Activated CD4-positive, alpha-beta T cell treated with anti-CD3 and anti-CD28 coated beads for 24 hours (primary cell): ENCODE data around the gene RBM19.
"Not testable (repeated sequence)": the region's sequence is repeated elsewhere in the genome, so short reads cannot be mapped to it uniquely, and the experiment has no call there.

Experiments used
- DNase-seq, 2 donors: peaks; one replicate each; pipeline ENCODE4 v3.0.0-alpha.2; 2020; ENCODE audit warnings: low read depth in 2 of 2

The RBM19 gene

DNA sequence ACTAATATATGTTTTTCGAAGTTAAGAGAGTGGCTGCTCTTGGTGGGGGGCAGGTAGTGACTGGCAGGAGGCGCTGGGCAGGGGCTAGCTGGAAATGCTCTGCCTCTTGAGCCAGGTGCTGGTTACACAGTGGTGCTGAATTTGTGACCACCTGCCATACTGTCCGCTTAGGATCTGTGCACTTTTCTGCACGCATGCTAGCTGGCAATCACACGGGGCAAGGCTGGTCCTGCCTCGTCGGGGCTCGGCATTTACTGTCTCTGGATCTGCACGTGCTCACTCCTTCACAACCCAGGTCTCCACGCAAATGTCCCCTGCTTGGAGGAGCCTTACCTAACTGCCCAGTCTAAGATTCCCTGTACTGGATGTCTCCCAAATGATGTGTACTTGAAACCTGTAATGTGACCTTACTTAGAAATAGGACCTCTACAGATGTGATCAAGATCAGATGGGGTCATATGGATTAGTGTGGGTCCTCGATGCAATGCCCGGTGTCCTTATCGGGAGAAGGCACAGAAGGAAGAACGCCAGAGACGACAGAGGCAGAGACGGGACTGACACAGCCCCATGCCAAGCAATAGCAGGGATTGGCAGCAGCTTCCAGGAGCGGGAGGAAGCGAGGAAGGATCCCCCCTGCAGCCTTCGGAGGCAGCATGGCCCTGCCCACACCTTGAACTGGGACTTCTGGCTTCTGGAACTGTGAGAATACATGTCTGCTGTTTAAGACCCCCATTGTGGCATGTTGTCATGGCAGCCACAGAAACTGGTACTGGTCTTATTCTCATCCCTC lies 59.5 kb downstream of the RBM19 start:
- DNase-seq, result no peak

DNA sequence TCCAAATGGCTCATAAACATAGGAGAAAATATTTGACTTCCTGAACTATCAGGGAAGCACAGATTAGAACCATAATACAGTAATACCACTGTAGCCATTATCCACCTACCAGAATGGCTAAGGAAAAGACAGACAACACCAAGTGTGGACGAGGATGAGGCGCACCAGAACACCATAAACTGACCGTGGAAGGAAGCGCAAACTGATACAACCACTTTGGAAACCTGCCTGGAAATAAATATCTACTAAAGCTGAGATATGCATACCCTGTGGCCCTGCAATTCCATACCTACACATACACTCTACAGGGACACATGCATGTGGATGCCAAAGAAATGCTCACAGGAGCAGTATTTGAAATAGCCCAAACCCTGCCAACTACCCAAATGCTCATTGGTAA lies 60.3 kb downstream of the RBM19 start:
- DNase-seq, result no peak

DNA sequence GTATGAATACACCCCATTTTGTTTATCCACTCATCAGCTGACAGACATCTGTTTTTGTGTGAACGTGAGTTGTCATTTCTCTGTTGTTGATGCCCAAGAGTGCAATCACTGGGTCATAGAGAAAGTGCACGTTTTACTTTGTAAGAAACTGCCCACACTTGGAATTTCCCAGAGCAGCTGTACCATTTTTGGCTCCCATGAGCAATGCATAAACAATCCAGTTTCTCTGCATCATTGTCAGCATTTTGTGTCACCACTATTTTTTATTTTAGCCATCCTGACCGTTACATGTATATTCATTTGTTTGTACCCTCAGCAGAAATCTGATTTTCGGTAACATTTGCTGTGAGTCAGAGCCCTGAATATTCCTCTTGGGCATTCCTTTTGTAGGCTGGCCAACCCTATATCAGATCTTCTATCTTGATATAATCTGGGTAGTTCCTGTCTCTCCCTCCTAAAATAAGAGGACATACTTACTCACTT lies 62.7 kb downstream of the RBM19 start:
- no peak for DNase-seq

DNA sequence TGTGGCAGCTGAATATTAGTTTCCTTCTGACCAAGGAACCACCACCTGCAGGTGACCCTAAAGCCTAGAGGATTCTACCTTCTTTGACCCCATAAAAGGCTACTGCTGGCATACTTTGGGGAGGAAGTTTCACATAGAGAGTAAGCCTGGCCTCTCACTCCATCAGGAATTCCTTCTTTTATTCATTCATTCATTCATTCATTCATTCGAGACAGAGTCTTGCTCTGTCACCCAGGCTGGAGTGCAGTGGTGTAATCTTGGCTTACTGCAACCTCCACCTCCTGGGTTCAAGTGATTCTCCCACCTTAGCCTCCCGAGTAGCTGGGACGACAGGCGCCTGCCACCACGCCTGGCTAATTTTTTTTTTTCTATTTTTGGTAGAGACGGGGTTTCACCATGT lies 64.8 kb downstream of the RBM19 start:
- DNase-seq, result not testable (repeated sequence)

DNA sequence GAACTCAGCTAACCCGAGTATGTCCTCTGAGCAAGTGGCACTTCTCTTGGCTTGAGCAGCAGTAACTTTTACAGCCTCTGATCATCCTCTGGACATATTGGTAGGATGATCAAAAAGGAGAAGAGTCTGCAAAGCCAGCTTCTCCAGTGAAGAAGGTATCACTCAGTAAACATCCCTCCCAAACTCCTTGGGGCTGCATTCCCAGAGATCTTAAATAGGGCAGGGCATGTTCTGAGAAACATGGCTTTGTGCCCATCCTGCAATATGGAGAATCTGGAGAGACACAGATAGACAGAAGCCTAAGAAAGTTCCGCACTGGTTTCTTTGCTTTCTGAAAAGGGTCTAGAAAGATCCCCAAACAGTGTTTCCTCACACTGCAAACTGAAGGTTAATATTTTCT lies 65.4 kb downstream of the RBM19 start:
- DNase-seq, result no peak

DNA sequence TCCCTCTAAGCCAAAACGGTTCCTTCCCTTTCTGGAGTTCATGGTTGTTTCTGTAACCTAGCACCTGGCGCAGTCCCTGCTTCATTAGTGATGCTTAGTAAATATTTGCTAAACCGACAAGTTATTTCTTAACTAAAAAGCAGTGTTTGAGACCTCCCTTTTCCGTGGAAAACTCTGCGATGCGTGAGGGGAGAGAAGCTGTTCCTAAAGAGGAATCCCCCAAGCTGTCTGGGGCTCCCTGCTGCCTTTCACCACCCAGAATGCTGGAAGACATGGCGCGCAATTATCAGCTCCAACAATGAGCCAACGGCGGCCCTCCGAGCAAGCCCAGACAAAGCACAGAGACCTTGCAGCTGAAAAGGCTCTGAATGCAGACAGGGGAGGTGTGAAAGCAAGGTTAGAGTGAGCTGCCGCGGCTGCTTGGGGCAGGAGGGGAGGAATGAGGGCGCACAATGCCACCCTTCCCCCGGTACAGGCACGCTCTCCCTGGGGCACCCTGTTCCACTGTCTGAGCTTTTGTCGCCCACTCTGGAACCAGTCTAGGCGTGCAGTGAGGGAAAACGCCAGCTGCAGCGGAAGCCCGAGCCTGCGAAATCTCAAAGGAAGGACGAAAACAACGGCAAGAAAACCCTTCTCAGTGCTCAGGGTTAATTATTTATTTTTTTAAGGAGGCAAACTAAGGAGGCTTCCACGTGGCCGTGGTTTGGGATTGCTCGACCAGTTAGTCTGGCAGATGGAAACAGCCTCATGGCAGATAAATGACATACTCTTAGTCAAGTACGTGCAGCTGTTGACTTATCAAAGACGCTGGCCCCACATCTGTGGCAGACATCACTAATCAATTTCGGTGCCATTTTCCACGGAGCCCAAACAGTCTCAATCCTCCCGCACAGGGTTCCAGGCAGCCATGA lies 66.3 kb downstream of the RBM19 start:
- no peak for DNase-seq

DNA sequence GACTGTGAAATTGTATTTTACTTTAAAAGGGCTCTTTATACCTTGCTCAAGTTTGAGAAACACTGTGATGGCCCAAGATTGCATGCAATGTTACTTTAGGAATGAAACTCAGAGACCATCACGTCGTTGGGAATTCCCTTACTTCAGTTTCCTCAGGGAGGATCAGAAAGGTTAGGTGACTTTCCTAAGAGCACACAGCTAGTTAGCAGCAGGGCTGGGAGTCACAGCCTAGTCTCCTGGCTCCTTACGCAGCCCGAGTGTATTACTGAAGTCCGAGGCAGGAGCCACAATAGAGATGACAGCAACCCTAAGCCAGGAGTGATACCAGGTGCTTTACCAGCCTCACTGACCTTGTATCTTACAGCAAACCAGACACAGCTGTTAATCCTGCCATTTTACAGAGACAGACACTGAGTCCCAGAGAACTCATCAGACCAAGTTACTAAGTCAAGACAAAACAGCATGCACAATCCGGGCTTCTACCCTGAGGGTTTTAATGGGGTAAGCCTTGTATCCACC lies 67.0 kb downstream of the RBM19 start:
- DNase-seq, result no peak

DNA sequence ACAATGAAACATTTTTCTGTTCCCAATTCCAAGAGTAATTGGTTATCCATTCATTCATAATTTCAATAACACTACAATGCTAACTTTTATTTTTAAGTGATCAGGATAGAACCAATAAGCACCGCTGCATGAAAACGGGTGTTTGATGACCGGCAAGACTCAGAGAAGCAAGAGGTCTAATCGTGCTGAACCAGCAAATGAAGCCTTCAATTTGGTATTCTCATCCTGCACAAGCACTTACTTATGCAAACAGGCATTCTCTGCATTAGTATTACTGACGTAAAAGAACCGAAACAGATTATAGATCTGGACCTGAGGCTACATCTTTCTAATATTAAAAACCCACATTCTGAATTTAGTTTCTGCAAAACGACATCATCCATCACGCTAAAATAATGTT lies 67.7 kb downstream of the RBM19 start:
- no peak for DNase-seq

DNA sequence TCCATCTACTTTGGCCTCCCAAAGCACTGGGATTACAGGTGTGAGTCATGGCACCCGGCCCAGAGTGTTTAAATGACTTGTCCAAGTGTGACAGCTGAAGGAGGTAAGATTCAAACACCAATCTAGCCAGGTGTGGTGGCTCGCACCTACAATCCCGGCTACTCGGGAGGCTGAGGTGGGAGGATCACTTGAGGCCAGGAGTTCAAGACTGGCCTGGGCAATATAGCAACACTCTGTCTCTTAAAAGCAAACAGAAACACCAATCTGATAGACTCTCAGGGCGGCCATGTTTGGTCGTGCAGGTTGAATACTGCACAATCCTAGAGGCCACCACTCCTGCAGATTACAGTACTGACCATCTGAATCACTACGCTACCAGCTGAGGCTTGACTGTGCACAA lies 68.7 kb downstream of the RBM19 start:
- DNase-seq, result no peak

DNA sequence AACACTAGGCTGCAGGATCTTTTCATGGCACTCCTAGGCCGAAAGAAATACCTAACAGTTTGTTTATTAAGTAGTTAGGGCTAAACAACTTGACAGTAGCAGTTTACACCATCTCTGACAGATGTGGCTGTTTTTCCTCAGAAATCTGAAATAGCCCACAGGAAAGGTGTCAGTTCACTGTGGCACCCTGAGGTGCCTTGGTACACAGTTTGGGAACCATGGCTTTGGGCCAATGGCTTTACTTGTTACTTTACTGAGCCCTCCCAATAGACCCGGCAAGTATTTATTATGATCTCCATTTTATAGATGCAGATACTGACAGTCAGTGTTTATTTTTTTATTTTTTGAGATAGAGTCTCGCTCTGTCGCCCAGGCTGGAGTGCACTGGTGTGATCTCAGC lies 69.3 kb downstream of the RBM19 start:
- no peak for DNase-seq

DNA sequence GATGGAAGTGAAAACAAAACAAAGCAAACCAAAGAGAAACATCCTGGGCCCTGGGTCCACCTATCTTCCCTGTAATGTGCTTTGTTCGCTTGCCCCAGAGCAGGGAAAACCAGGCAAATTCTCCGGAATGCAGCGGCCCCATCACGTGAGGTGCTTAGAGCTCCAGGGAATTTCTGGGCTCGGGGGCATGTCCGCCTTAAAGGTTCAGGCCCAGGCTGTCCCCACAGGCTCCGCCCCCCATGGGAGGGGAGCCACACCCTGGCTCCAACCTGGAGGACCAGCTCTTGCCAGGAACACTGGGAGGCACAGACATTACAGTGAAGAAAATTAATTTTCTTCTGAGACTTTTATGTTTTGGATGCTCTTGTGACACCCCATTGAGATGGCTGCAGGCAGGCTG lies 69.9 kb downstream of the RBM19 start:
- DNase-seq, result no peak

DNA sequence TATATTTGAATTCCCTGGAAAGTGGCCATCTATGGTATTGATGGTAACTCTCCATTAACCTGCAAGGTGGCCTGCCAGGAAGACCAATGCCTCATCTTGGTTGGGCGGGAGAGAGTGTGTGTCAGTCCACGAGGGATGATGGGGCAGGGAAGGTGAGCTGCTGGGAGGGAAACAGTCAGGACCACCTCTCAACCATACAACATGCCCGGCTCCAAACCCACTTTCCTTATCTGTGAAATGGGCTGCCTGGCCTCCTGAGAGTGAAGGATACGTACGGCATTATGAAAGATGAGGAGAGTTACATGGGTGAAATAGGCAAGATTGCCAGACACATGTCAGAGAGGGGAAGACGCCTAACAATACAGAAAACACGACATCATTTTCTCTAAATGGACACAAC lies 70.9 kb downstream of the RBM19 start:
- DNase-seq, result no peak

DNA sequence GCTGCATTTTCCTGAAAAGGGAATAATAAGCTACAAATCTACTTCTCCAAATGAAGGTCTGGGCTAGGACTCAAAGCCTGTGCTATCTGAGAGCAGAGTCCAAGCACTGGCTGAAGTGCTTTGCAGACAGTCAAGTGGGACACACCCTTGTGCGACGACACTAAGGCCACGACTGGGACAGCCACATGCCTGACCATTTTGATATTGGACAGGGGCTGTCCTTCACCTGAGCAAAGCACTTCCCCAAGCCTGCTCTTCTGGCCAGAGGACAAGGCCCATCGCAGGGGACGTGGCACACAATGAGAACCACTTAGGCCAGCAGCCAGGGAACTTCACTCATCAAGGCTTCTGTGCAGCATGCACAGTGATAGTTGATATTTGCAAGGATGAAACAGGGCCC lies 71.4 kb downstream of the RBM19 start:
- no peak for DNase-seq

DNA sequence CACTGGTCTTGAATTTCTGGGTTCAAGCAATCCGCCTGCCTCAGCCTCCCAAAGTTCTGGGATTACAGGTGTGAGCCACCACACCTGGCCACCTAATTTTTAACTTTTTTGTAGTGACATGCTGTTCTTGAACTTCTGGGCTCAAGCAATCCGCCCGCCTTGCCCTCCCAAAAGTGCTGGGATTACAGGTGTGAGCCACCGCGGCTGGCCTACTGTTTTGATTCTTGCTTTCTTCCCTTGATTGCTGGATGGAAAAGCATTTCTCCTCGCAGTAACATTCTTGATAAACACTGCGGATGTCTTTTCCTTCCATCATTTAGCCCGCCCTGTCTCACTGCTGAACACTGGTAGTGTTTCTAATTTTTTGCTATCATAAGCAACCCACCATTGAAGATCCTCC lies 72.9 kb downstream of the RBM19 start:
- no peak for DNase-seq

DNA sequence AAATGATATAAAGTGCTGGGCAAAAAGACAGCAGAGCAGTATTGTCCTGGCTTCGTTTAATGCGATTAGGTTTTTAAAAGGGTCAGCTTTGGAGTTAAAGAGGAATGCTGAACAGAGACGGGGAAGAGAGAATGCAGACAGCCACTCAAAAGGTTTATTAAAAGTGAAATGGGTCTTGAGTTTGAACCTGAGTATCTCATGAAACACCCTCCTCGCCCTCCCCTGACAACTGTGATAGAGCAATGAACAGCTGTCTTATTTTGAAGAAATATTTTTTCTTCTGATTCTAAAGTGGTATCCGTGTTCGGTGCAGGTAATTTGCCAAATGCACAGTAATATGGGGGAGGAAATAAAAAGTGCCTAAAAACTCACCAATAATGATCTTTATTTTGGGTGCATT lies 73.6 kb downstream of the RBM19 start:
- DNase-seq, result no peak

DNA sequence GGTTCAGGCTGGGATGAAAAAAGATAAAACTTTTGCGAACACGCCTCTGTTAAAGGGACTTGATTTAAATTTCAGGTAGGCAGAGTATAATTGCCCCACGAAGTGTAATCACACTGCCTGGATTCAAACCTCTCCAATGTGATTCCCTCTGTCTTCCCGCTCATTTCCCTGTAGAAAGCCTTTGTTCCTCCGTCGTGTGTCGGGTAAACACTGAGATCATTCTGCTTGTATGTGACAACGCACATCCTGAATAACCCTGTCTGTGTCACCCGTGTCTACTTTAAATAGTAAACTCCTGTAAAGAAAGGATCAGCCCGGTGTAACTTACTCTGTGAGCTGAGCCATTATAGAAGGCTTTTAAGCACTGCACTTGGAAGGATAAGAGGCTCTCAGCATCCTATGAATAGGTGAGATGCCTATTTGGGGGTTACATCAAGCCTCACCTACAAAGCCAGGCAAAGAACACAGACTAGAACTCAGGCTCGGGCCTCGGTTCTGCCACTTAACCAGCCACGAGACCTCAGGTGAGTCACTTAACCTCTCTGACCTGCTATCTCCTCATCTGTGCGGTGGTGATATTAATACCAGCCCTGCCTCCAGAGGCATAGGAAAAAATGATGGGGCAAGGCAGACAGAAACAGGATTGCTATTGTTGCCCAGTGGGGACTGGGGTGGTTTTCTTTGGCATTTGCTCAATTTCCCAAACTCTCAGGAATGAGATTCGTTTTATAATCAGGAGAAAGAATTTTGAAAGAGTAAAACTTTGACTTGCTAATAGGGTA lies 74.2 kb downstream of the RBM19 start:
- DNase-seq, result no peak

DNA sequence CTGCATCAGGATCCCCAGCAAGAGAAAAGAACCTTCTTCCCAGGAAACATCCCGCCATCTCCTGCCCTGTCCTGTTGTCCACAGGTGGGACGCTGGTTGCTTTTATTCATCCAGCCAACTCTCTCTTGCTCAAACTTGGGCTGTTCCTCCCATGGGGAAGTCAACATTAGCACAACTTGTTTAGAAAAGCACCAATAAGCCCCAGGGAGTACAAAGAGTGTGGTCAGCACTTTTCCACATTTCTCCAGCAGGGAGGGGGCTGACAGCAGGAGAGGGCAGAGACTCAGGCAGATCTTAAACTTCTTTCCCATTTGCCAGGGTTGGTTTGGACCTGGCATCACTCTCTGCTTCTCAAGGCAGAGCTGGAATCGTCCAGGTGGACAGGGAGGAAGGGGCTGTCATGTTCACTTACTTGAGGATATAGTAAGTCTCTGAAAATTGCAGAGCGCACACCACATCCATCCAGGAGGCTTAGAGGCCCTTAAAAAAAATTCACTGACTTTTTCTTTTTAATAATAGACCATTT lies 74.9 kb downstream of the RBM19 start:
- DNase-seq, result no peak

DNA sequence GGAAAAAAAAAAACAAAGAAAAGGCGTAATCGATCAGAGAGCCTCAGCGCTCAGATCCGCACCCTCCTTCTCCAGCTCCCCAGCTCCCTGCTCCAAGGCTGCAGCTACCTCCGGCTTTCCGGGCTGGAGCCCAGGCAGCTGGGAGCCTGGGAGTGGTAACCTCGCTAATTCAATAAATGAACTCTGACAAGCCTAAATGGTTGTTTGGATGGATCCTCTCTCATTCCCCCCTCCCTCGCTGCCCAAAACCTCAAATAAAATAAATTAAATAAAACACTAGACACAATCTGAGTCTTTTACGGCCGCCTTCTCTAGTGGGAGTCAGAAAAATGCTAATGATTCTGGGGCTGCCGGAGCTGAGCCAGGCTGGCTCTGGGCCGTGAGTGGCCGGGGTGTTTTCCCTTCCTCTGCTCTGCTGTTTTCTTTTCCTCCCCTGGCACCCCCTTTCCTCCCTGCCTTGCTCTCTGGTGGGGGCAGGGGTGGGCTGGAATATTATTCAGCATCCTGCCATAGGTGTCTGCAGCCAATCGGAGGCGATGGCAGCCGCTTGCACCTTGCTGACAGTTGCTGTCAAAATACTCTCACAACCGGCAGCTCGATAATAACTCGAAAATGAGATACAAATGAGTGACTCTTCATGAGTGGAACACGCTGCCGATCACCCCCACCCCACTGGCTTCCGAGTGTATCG lies 76.1 kb downstream of the RBM19 start:
- DNase-seq, result no peak

DNA sequence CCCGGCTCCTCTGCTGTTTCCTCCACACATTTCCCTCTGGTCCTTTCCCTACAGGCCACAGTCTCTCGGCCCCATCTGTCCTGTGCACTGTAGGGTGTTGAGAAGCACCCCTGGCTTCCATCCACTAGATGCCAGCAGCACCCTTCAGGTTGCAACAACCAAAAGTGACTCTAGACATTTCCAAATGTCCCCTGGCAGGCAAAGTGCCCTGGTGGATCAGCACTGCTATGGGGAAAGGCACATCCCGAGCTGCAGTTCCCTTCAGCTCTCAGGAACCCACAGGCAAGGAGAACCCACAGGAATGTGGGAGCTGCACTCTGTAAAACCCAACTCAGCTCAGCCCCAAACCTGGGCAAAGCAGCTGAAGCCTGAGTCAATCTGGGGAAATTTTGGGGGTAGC lies 77.0 kb downstream of the RBM19 start:
- no peak for DNase-seq

DNA sequence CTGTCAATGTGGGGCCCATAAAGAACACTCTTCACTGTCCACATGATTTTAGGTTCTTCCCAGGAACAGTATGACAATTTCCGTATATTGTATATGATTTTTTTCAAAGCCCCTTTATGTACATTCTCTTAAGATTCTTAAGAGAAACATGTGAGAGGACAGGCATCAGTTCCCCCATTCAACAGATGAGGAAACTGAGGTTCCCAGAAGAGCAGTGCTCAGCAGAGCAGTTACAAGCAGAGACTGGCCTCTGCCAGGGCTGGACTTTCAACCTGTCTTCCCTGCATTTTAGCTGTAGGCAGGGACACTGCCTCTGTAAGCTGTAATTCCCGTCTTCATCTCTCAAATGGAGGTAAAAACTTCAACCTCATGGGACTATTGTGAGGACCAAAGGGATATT lies 77.7 kb downstream of the RBM19 start:
- no peak for DNase-seq

DNA sequence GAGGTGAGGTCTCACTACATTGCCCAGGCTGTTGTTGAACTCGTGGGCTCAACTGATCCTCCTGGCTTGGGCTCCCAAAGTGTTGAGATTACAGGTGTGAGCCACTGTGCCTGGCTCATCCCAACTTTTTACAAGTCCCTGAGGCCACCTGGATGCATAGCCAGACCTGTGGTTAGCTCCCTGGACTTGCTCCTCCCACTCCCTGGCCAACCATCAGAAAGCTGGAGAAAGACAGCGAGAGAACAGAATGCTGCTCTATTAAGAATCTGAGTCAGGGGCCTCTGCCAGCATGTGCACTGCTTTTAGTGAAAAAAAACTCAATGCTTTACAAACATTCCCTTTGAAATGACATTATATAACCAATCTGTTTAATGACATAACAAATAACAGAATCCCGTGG lies 78.2 kb downstream of the RBM19 start:
- no peak for DNase-seq
